HG02870 (cell line): ENCODE measurements around the gene AZGP1.
"Not testable (repeated sequence)": the region's sequence is repeated elsewhere in the genome, so short reads cannot be mapped to it uniquely, and the experiment has no call there.

Experiments
- ATAC-seq: cut with Tn5 transposase; IDR thresholded peaks from one replicate; pipeline ENCODE4 v1.9.1; 2021; ENCODE audit warnings: mild to moderate bottlenecking, moderate library complexity; ENCODE audit not compliant: unreplicated experiment

The AZGP1 gene

GRCh38 chr7:99975782-99976521 is at the start of gene AZGP1:
TSS of gene AZGP1 (minus strand) at chr7:99976031. CDS start at chr7:99976020, 11 bp downstream.
- no peak for ATAC-seq

GRCh38 chr7:100024020-100024619 is 48.3 kb upstream of the AZGP1 start:
- no peak for ATAC-seq

- no peak for ATAC-seq
These were observed 47.7 kb upstream of the AZGP1 start for GRCh38 chr7:100023526-100023925.

DNA sequence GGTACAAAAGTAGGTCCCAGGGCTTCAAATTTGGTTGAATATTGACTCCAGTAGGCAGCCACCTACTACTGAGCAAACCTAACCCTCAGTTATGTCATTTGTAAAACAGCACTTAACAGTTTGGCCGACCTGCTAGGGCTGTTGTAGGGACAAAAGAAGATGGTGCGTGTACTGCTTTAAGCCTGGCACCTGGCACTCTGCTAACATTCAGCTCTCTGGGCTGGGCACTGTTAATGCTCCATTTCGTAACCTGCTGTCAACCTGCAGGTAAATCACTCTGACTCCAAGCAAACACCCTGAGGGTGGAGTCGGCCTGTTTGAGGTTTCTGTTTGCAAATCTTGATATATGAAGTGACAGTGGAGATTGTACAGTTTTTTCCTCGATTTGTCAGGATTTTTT is 46.8 kb upstream of the AZGP1 start:
- ATAC-seq: no peak

DNA sequence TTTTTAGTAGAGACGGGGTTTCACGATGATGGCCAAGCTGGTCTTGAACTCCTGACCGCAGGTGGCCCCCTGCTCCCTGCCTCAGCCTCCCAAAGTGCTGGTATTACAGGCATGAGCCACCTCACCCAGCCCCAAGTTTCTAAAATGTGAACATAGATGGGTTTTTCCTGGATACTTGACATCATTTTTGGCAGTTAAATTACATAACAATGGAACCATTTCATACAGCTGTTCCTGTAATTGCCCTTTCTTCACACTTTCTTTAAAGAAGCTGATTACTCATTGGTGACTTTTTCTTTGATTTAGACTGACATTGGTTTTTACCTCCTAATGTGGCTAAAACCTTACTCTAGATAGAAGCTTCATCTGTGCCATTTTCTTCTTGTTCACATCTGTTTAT is 45.5 kb upstream of the AZGP1 start:
- no peak for ATAC-seq

DNA sequence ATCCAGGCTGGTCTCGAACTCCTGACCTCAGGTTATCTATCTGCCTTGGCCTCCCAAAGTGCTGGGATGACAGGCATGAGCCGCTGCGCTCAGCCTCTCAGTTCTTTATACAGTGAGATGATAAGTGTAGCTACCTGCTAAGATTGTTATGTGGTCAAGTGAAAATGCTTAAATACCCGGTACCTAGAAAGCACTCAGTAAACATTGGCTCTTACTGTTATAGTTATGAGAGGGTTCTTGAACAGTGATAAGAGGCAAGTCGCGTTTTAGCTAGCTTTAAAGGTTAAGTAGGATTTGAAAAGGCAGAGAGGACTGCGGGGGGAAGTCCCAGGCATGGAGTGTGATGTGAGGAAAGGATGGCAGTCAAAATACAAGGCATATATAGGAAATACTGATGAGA is 44.1 kb upstream of the AZGP1 start:
- ATAC-seq: no peak

DNA sequence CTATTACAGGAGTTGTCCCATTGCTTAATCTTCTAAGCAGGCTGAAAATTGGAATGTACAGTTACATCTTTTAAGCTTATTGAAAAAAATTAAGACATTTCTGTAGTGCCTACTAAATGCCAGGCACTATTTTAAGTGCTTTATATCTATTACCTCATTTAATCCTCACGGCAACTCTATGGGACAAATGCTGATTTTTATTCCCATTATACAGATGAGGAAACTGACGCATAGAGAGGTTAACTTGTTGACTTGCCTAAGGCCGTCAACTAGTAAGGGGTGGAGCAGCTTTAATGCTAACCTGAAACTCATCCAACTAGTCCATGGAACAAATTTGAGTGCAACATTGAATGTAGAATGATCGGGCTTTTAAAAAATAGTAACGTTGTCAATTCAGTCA is 42.0 kb upstream of the AZGP1 start:
- ATAC-seq: no peak

DNA sequence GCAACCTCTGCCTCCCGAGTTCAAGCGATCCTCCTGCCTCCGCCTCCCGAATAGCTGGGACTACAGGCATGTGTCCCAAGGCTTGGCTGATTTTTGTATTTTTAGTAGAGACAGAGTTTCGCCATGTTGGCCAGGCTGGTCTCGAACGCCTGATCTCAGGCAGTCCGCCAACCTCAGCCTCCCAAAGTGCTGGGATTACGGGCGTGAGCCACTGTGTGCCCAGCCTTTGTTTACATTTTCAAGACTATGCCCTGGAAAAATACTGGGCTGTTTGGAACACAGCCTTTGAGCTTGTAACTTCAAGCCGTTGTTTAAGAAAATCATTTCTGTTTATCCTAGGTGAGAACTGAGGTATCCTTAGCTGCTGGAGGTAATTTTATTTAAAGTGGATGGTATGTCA is 41.5 kb upstream of the AZGP1 start:
- no peak for ATAC-seq

DNA sequence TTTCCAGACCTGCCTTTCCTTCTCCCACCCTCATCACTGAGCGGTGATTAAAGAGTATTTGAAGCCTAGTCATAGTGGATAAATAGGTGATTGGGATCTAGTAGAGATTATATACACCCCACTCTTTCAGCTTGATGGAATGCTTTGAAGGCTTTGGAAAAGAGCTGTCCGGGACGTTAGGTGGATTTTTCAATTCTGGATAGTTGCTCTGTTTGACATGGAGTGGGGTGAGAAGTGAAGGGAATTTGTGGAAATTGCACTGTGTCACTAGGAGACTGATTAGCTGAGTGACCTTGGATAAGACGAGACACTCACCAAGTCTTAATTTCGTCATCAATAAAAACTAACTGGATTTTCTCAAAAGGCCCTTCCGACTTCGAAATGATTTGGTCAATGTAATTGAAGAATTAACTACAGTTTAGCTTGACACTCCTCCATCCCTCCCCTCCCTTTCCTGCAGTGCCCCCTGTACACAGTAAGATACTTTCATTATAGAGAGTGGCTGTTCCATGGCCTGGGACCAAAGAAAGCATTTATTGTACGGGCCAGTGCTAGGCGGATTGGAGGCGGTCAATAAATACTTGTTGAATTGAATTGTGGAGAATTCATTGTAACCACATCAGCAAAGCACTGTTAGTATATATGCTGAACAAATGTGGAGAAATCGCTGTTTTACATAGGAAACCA is 40.5 kb upstream of the AZGP1 start:
- no peak for ATAC-seq

GRCh38 chr7:100015232-100016214 is 39.7 kb upstream of the AZGP1 start, which contains the start of gene ZKSCAN1:
TSS of gene ZKSCAN1 (plus strand) at chr7:100015596. CDS start at chr7:100023507, 7,911 bp downstream.
- peak; percentile 94 for ATAC-seq

GRCh38 chr7:100013328-100013676 is 37.5 kb upstream of the AZGP1 start:
- ATAC-seq: no peak

DNA sequence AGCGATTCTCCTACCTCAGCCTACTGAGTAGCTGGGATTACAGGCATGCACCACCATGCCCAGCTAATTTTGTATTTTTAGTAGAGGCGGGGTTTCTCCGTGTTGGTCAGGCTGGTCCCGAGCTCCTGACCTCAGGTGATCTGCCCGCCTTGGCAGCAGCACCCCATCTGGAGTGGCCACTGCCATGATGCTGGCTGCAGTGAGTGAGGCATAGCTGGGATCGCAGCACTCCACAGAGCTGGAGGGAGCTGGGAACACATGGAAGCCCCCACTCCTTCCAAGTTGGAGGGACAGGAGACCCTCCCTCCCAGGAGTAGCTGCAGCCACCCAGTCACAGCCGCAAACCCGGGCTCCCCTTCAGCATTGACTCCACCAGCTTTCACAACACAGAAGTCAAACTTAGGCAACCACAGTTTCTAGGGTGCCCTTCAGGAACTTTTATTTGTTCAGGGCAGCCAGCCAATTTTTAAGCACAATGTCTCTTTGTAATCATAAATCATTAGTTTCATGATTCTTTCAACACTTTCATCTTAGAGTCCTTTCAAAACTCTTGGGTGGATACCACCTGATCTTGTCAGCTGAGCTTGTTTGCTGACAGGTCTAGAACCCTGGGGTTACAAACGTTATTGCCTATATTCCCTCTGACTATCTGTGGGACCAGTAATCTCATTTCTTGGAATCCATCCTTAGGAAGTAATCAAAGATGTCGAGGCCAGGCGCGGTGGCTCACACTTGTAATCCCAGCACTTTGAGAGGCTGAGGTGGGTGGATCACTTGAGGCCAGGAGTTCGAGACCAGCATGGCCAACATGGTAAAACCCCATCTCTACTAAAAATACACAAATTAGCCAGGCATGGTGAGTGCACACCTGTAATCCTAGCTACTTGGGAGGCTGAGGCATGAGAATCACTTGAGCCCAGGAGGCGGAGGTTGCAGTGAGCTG is 36.8 kb upstream of the AZGP1 start:
- not testable (repeated sequence) for ATAC-seq

DNA sequence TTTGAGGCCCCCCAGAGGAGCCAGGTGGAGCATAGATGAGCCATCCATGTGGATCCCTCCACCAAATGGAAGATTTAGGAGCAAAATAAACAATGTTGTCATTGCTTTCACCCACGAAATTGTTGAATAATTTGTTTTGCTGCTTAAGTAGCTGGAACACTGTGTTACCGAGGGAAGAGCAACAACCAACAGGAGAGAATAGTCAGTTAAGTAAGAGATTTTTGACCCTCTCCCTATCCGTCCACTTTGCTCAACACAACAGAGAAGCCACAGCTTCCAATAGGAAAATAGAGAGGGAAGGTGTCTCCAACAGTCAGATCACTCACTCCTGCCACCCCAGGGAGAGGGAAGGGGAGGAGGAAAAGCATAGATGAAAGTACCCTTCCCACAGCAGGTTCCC is 35.7 kb upstream of the AZGP1 start:
- ATAC-seq: no peak

- no peak for ATAC-seq
These were observed 35.1 kb upstream of the AZGP1 start for GRCh38 chr7:100010901-100011300.

DNA sequence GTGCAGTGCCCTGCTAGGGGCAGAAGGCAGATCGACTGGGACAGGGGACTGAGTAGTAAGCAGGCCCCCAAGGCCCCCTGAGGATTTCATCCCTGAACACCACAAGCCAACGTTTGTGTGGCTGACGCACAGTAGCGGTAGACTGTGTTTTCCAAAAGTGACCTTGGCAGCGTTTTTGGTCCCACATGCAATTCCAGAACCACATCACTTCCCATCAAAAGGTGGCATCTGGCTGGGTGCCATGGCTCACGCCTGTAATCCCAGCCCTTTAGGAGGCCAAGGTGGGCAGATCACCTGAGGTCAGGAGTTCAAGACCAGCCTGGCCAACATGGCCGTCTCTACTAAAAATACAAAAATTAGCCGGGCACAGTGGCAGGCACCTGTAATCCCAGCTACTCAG is 34.1 kb upstream of the AZGP1 start:
- not testable (repeated sequence) for ATAC-seq

- ATAC-seq: no peak
These were observed 32.7 kb upstream of the AZGP1 start for GRCh38 chr7:100008525-100008924.

GRCh38 chr7:100007887-100008286 is 32.1 kb upstream of the AZGP1 start:
- ATAC-seq: no peak

GRCh38 chr7:100003711-100004661 is 28.2 kb upstream of the AZGP1 start:
- no peak for ATAC-seq

DNA sequence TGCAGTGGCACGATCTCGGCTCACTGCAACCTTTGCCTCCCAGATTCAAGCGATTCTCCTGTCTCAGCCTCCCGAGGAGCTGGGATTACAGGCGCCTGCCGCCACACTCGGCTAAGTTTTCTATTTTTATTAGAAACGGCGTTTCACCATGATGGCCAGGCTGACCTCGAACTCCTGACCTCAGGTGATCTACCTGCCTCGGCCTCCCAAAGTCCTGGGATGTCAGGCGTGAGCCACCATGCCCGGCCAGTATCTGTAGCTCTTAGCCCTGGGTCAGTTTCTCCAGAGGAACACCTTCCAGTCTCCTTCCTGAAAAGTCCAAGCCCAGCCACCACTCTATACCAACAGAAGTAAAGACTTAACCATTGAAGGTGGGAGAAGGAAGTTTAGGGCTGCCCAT is 24.4 kb upstream of the AZGP1 start:
- no peak for ATAC-seq
